Tibial artery (tissue), 4 donors: Measurements from ENCODE around the gene FAAP100.
A peak's percentile ranks its signal among the peaks of the same experiment; 100 is the strongest.

Source experiments
- DNase-seq, 2 donors: peaks; one replicate each; pipeline ENCODE4 v3.0.0-alpha.2; 2019
- H3K27ac ChIP-seq, 2 donors: fragments of 200-600 bp; sonication (generic) in 1 of 2; 1 replicate in 1 of 2; 2 replicates in 1 of 2; pipeline ENCODE4 v1.5.1; 2018 to 2019; ENCODE audit warnings: mild to moderate bottlenecking in 1 of 2
- H3K27me3 ChIP-seq, 2 donors: fragments of 200-600 bp; sonication (generic) in 1 of 2; one replicate each; pipeline versions ENCODE4 v1.5.1 to v1.6.0; 2016 to 2019
- H3K36me3 ChIP-seq, 3 donors: fragments of 200-600 bp; sonication (generic) in 2 of 3; one replicate each; pipeline ENCODE4 v1.5.1; 2016 to 2019; ENCODE audit warnings: mild to moderate bottlenecking in 2 of 3
- H3K4me1 ChIP-seq, 4 donors: fragments of 200-600 bp; sonication (generic) in 2 of 4; 1 replicate in 3 of 4; 2 replicates in 1 of 4; pipeline ENCODE4 v1.5.1; 2016 to 2019
- H3K4me3 ChIP-seq, 2 donors: fragments of 200-600 bp; sonication (generic) in 1 of 2; 1 replicate in 1 of 2; 2 replicates in 1 of 2; pipeline ENCODE4 v1.5.1; 2018 to 2019; ENCODE audit warnings: mild to moderate bottlenecking in 2 of 2
- H3K9me3 ChIP-seq, 3 donors: fragments of 200-600 bp; sonication (generic) in 1 of 3; one replicate each; pipeline ENCODE4 v1.5.1; 2016 to 2019
- CTCF ChIP-seq, 2 experiments: fragments of 200-600 bp in 1 of 2; fragments of 450-650 bp in 1 of 2; IDR thresholded peaks; one replicate each; pipeline ENCODE4 v1.5.1; 2017 to 2019; ENCODE audit warnings: antibody characterized with exemption in 2 of 2, mild to moderate bottlenecking in 1 of 2, moderate library complexity in 1 of 2
- intact Hi-C: fragments of 100-400 bp; cut with DNase I; formaldehyde crosslinking; loops from one replicate; pipeline ENCODE4 v1.15.0; 2023; ENCODE audit warnings: low total_unique reads

Gene FAAP100

DNA sequence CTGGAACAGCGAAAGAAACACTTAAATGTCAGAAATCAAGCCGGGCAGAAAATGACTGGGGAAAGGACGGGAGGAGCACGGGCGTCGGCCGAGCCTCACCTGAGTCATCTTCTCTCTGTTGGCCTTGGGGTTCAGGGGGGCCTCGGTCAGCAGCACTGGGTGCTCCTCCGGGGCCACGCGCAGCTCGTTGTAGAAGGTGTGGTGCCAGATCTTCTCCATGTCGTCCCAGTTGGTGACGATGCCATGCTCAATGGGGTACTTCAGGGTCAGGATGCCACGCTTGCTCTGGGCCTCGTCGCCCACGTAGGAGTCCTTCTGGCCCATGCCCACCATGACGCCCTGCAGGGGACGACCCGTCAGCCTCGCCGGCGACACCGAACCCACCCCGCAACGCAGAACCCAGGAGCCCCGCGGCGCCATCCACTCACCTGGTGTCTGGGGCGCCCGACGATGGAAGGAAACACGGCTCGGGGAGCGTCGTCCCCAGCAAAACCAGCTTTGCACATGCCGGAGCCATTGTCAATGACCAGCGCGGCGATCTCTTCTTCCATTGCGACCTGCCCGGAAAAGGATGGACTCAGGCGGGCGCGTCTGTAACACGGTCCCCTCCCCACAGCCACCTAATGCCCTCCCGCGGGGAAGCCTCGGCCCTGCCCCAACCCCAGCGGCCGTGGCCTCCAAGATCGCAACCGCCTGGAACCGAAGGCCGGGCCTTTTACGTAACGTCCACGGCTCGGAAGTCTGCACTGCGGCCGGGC is 40.2 kb downstream of the FAAP100 start:
- Histone ChIP-seq H3K27me3 (no peaks in the 10 kb centered on the region), H3K9me3 (no peaks in the 10 kb centered on the region), H3K27ac (peak overlapping the region; percentile 95 to 100), H3K4me3 (peak overlapping the region; percentile 92 to 99), H3K36me3 (peaks cover 43 to 48% (median 46%) of the 10 kb centered on the region in 3 donors), H3K4me1 (peaks cover 0 to 37% (median 18%) of the 10 kb centered on the region in 4 donors)
- TF ChIP-seq CTCF (IDR thresholded peaks at IDR 0.05), result no peak
- DNase-seq, result peak; percentile 44 to 75
- intact Hi-C loops, result loop anchor here (2.0 kb wide), 1 partner anchor 111 kb away; no protein-coding TSS in a partner anchor

DNA sequence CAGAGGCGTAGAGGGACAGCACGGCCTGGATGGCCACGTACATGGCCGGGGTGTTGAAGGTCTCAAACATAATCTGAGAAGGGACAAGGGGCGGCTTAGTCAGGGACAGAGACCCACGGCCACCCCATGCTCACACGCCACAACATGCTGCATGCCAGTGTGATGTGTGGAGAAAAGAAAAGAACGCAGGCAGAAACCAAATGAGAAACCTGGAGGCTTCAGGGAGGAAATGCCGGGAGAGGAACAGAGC is 40.7 kb downstream of the FAAP100 start:
- Histone ChIP-seq H3K4me1 (peaks cover 0 to 32% (median 13%) of the 10 kb centered on the region in 4 donors), H3K27me3 (no peaks in the 10 kb centered on the region), H3K27ac (peak overlapping the region; percentile 95 to 100), H3K36me3 (peaks cover 43 to 48% (median 46%) of the 10 kb centered on the region in 3 donors), H3K9me3 (no peaks in the 10 kb centered on the region), H3K4me3 (peak overlapping the region; percentile 92 to 99)
- DNase-seq, result no peak
- intact Hi-C loops, result loop anchor here (2.0 kb wide), 1 partner anchor 111 kb away; no protein-coding TSS in a partner anchor
- TF ChIP-seq CTCF (IDR thresholded peaks at IDR 0.05), result no peak

DNA sequence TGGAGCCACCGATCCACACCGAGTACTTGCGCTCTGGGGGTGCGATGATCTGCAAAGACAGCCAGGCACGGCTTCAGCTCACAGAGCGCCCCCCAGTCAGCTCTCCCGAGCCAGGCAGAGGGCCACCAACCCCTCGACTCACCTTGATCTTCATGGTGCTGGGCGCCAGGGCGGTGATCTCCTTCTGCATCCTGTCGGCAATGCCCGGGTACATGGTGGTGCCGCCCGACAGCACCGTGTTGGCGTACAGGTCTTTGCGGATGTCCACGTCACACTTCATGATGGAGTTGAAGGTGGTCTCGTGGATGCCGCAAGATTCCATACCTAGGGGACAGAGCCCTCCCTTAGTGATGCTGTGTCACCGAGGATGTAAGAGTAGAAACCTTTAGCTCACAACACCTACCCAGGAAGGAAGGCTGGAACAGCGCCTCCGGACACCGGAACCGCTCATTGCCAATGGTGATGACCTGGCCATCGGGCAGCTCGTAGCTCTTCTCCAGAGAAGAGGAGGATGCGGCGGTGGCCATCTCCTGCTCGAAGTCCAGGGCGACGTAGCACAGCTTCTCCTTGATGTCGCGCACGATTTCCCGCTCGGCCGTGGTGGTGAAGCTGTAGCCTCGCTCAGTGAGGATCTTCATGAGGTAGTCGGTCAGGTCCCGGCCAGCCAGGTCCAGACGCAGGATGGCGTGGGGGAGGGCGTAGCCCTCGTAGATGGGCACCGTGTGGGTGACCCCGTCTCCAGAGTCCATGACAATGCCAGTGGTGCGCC is 41.2 kb downstream of the FAAP100 start:
- Histone ChIP-seq H3K9me3 (no peaks in the 10 kb centered on the region), H3K27me3 (no peaks in the 10 kb centered on the region), H3K4me3 (peak overlapping the region; percentile 92 to 99), H3K27ac (peak overlapping the region; percentile 95 to 100), H3K36me3 (peaks cover 43 to 48% (median 46%) of the 10 kb centered on the region in 3 donors), H3K4me1 (peaks cover 0 to 27% (median 10%) of the 10 kb centered on the region in 4 donors)
- DNase-seq, result peak in 1 of 2 donors; percentile 70
- no peak for TF ChIP-seq CTCF (IDR thresholded peaks at IDR 0.05)
- intact Hi-C loops, result loop anchor here (2.0 kb wide), 1 partner anchor 110 kb away; no protein-coding TSS in a partner anchor

- intact Hi-C loops, result loop anchor here (2.0 kb wide), 1 partner anchor 109 kb away; no protein-coding TSS in a partner anchor
- Histone ChIP-seq H3K4me3 (peak overlapping the region; percentile 92 to 99), H3K4me1 (peaks cover 0 to 21% (median 8%) of the 10 kb centered on the region in 4 donors), H3K36me3 (peaks cover 43 to 48% (median 46%) of the 10 kb centered on the region in 3 donors), H3K27me3 (no peaks in the 10 kb centered on the region), H3K9me3 (no peaks in the 10 kb centered on the region), H3K27ac (peak overlapping the region; percentile 95 to 100)
- no peak for DNase-seq
- TF ChIP-seq CTCF (IDR thresholded peaks at IDR 0.05), result no peak
Measured at GRCh38 chr17:81509972-81510784, 42.0 kb downstream of the FAAP100 start.
